ENCODE data around the gene NSMF. TPM values are rescaled to one million over a fixed set of nuclear protein-coding genes. Genes with fewer than 3 reads are reported as not detected.

The NSMF gene
- total and polyA plus RNA-seq, 2 donors (not counting 3 experiments of a cell fraction or from before 2014, with no cell fraction given): 43.3 to 53.7 TPM

- FAIRE-seq (no peak), DNase-seq (ENCODE audit: low read depth, low spot score) (no peak)
- no peaks in the 10 kb centered on the region for H3K27me3 ChIP-seq (ENCODE audit: control insufficient read depth in 2 of 2, insufficient read depth in 2 of 2, low read length in 2 of 2)
- no TSS peak for BruUV-seq (replicated peaks)
- CTCF ChIA-PET: no interaction called here
- H3K36me3 ChIP-seq (ENCODE audit: control insufficient read depth in 2 of 2, extremely low read depth in 1 of 2, insufficient read depth in 2 of 2, low read length in 2 of 2): no peaks in the 10 kb centered on the region
- TF ChIP-seq GATA2 (IDR thresholded peaks at IDR 0.05; ENCODE audit: insufficient read depth, insufficient read length, low read depth, low read length): no peak
- no peak for TF ChIP-seq MYC (IDR thresholded peaks at IDR 0.05; ENCODE audit: low read depth, low read length)
- intact Hi-C loops (cut with micrococcal nuclease) (no loop called here), dilution Hi-C loops (cut with MboI; ENCODE audit: extremely low pct_ligation_motif_present, low sequenced_read_pairs) (no loop called here)
- H3K4me1 ChIP-seq (ENCODE audit: control insufficient read depth, extremely low read depth, insufficient read depth, low read length): no peaks in the 10 kb centered on the region
- POLR2A ChIA-PET: no interaction called here
- no peaks in the 10 kb centered on the region for H3K79me2 ChIP-seq (ENCODE audit: control insufficient read depth, insufficient read depth, low read length)
- no peak overlapping the region for H3K4me2 ChIP-seq (ENCODE audit: insufficient read depth, low read length)
- H3K27ac ChIP-seq (ENCODE audit: insufficient read depth, low read depth, low read length): no peak overlapping the region
- no peaks in the 10 kb centered on the region for H4K20me1 ChIP-seq (replicated peaks; ENCODE audit: control insufficient read depth, extremely low read depth, insufficient read depth, low read length)
- no peak overlapping the region for H2AFZ ChIP-seq (ENCODE audit: low read depth, low read length)
- no peaks in the 10 kb centered on the region for H3K9me1 ChIP-seq (replicated peaks; ENCODE audit: control insufficient read depth, extremely low read depth, insufficient read depth, low read length)
- no peaks in the 10 kb centered on the region for H3K9me3 ChIP-seq (replicated peaks; ENCODE audit: control insufficient read depth, insufficient read depth, low read length)
- H3K9ac ChIP-seq (replicated peaks; ENCODE audit: extremely low read depth, insufficient read depth, low read length): no peak overlapping the region
- H3K4me3 ChIP-seq (replicated peaks in 1 of 3; ENCODE audit: insufficient read depth in 1 of 3, low read depth in 1 of 3, low read length in 3 of 3): no peak overlapping the region
These were observed 33.6 kb upstream of the NSMF start for GRCh38 chr9:137492464-137493363.

- FAIRE-seq: no peak
- no peak for DNase-seq (ENCODE audit: low read depth, low spot score)
These were observed 32.8 kb upstream of the NSMF start for GRCh38 chr9:137491735-137492432.

More at GRCh38 chr9:137491735-137492432, 32.8 kb upstream of the NSMF start:
- ChIA-PET CTCF (no interaction called here), POLR2A (no interaction called here)
- Histone ChIP-seq H3K9me1 (replicated peaks; ENCODE audit: control insufficient read depth, extremely low read depth, insufficient read depth, low read length) (no peaks in the 10 kb centered on the region), H3K36me3 (ENCODE audit: control insufficient read depth in 2 of 2, extremely low read depth in 1 of 2, insufficient read depth in 2 of 2, low read length in 2 of 2) (no peaks in the 10 kb centered on the region), H3K4me3 (replicated peaks in 1 of 3; ENCODE audit: insufficient read depth in 1 of 3, low read depth in 1 of 3, low read length in 3 of 3) (no peak overlapping the region), H3K79me2 (ENCODE audit: control insufficient read depth, insufficient read depth, low read length) (no peaks in the 10 kb centered on the region), H3K9ac (replicated peaks; ENCODE audit: extremely low read depth, insufficient read depth, low read length) (no peak overlapping the region), H3K4me1 (ENCODE audit: control insufficient read depth, extremely low read depth, insufficient read depth, low read length) (no peaks in the 10 kb centered on the region), H3K27ac (ENCODE audit: insufficient read depth, low read depth, low read length) (no peak overlapping the region), H3K9me3 (replicated peaks; ENCODE audit: control insufficient read depth, insufficient read depth, low read length) (no peaks in the 10 kb centered on the region), H4K20me1 (replicated peaks; ENCODE audit: control insufficient read depth, extremely low read depth, insufficient read depth, low read length) (no peaks in the 10 kb centered on the region), H2AFZ (ENCODE audit: low read depth, low read length) (no peak overlapping the region), H3K4me2 (ENCODE audit: insufficient read depth, low read length) (no peak overlapping the region), H3K27me3 (ENCODE audit: control insufficient read depth in 2 of 2, insufficient read depth in 2 of 2, low read length in 2 of 2) (no peaks in the 10 kb centered on the region)
- TF ChIP-seq JUN (IDR thresholded peaks at IDR 0.05; ENCODE audit: borderline replicate concordance, insufficient read depth, insufficient read length, low read depth) (no peak), EZH2 (IDR thresholded peaks at IDR 0.05; ENCODE audit: borderline replicate concordance, low read depth, low read length, severe bottlenecking) (no peak), POLR2A (IDR thresholded peaks at IDR 0.05; ENCODE audit: low read depth, low read length) (no peak), MAX (IDR thresholded peaks at IDR 0.05; ENCODE audit: insufficient read depth, insufficient read length) (no peak), POLR2AphosphoS5 (IDR thresholded peaks at IDR 0.05; ENCODE audit: insufficient read depth, low read depth, low read length) (no peak), GATA2 (IDR thresholded peaks at IDR 0.05; ENCODE audit: insufficient read depth, insufficient read length, low read depth, low read length) (no peak), FOS (IDR thresholded peaks at IDR 0.05; ENCODE audit: borderline replicate concordance, insufficient read depth, low read length) (no peak), MYC (IDR thresholded peaks at IDR 0.05; ENCODE audit: low read depth, low read length) (no peak), CTCF (IDR thresholded peaks at IDR 0.05; ENCODE audit: extremely low read depth in 1 of 2, insufficient read depth in 1 of 2, low read depth in 1 of 2, low read length in 2 of 2) (no peak)
- intact Hi-C loops (cut with micrococcal nuclease) (no loop called here), dilution Hi-C loops (cut with MboI; ENCODE audit: extremely low pct_ligation_motif_present, low sequenced_read_pairs) (no loop called here)
- no TSS peak for BruUV-seq (replicated peaks)
